ENCODE measurements around the gene ERC1. TPM values are rescaled to one million over a fixed set of nuclear protein-coding genes. Genes with fewer than 3 reads are reported as not detected.
A peak's percentile ranks its signal among the peaks of the same experiment; 100 is the strongest.

ERC1 gene
- total and polyA plus RNA-seq, 2 donors (not counting 1 experiment from before 2014, with no cell fraction given): 19.7 to 34.5 TPM

DNA sequence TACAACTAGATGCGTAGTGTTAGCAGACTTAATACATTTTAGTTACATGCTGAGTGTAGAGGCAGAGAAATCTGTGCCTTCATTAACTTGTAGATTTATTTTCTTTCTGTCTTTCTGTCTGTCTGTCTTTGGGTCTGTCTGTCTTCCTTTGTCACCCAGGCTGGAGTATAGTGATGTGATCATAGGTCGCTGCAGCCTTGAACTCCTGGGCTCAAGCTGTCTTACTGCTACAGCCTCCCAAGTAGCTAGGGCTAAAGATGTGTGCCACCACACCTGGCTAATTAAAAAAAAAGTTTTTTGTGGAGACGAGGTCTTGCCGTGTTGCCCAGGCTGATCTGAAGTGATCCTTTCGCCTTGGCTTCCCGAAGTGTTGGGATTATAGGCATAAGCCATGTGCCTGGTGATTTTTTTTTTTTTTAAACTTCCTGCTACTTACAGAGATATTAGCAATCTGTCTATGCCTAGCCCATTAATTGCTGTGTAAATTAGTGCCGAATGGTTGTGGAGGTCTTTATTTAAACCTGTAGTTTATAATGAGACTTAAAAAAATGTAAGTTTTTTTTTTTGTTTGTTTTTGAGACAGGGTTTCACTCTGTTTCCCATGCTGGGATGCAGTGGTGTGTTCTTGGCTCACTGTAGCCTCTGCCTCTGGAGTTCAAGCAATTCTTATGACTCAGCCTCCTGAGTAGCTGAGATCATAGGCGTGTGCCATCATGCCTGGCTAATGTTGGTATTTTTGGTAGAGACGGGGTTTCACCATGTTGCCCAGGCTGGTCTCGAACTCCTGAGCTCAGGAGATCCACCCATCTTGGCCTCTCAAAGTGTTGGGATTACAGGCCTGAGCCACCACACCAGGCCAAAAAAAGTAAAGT, 22.8 kb downstream of the ERC1 start:
- no peaks in the 10 kb centered on the region for H3K36me3 ChIP-seq (ENCODE audit: control insufficient read depth, insufficient read depth, low read length)
- peak; percentile 85 to 86 for DNase-seq (ENCODE audit: low read depth in 2 of 2)
- no peak overlapping the region for H3K4me2 ChIP-seq (ENCODE audit: extremely low read depth, insufficient read depth, low read length)
- peaks cover 6% of the 10 kb centered on the region for H3K4me1 ChIP-seq (ENCODE audit: control insufficient read depth, extremely low read depth, insufficient read depth, low read length)
- TF ChIP-seq, protein P1, sequence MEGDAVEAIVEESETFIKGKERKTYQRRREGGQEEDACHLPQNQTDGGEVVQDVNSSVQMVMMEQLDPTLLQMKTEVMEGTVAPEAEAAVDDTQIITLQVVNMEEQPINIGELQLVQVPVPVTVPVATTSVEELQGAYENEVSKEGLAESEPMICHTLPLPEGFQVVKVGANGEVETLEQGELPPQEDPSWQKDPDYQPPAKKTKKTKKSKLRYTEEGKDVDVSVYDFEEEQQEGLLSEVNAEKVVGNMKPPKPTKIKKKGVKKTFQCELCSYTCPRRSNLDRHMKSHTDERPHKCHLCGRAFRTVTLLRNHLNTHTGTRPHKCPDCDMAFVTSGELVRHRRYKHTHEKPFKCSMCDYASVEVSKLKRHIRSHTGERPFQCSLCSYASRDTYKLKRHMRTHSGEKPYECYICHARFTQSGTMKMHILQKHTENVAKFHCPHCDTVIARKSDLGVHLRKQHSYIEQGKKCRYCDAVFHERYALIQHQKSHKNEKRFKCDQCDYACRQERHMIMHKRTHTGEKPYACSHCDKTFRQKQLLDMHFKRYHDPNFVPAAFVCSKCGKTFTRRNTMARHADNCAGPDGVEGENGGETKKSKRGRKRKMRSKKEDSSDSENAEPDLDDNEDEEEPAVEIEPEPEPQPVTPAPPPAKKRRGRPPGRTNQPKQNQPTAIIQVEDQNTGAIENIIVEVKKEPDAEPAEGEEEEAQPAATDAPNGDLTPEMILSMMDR (conservative IDR thresholded peaks at IDR 0.05 in 1 of 2, IDR thresholded peaks at IDR 0.05 in 1 of 2; ENCODE audit: low read depth in 1 of 2, low read length in 2 of 2): no peak
- no peak for TF ChIP-seq EZH2 (IDR thresholded peaks at IDR 0.05; ENCODE audit: low read length, missing control alignments)
- no peaks in the 10 kb centered on the region for H3K9me3 ChIP-seq (ENCODE audit: control insufficient read depth, insufficient read depth, low read depth, low read length)
- H3K79me2 ChIP-seq (ENCODE audit: control insufficient read depth, insufficient read depth, low read length): peaks cover 23% of the 10 kb centered on the region
- no peaks in the 10 kb centered on the region for H4K20me1 ChIP-seq (ENCODE audit: control insufficient read depth, extremely low read depth, insufficient read depth, low read length)
- peak overlapping the region; percentile 11 for H3K27ac ChIP-seq (ENCODE audit: insufficient read depth, low read length)
- H3K4me3 ChIP-seq (replicated peaks in 1 of 4; ENCODE audit: control extremely low read depth in 1 of 4, insufficient read depth in 1 of 4, low read depth in 3 of 4, low read length in 4 of 4): no peak overlapping the region
- H2AFZ ChIP-seq (ENCODE audit: low read length): no peak overlapping the region
- no peaks in the 10 kb centered on the region for H3K27me3 ChIP-seq (ENCODE audit: control insufficient read depth, insufficient read depth, low read length)
- H3K9ac ChIP-seq (ENCODE audit: insufficient read depth, low read length): no peak overlapping the region

DNA sequence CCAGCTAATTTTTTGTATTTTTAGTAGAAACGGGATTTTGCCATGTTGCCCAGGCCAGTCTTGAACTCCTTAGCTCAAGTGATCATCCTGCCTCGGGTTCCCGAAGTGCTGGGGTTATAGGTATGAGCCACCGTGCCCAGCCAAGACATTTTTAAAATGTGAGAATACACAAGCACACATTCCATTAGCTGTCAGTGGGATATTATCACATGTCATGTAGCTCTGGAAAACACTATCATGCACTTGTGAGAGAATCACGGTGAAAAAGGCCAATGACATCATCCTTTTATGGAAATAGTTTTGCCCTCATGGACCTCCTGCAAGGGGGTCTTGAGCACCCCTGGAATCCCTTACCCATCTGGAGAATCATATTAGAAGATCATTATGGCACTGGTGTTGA, 28.3 kb downstream of the ERC1 start:
- H2AFZ ChIP-seq (ENCODE audit: low read length): no peak overlapping the region
- H3K36me3 ChIP-seq (ENCODE audit: control insufficient read depth, insufficient read depth, low read length): no peaks in the 10 kb centered on the region
- no peak overlapping the region for H3K4me2 ChIP-seq (ENCODE audit: extremely low read depth, insufficient read depth, low read length)
- DNase-seq (ENCODE audit: low read depth in 2 of 2): no peak
- no peak overlapping the region for H3K4me3 ChIP-seq (replicated peaks in 1 of 4; ENCODE audit: control extremely low read depth in 1 of 4, insufficient read depth in 1 of 4, low read depth in 3 of 4, low read length in 4 of 4)
- no peak for TF ChIP-seq EZH2 (IDR thresholded peaks at IDR 0.05; ENCODE audit: low read length, missing control alignments)
- TF ChIP-seq, protein P1 (conservative IDR thresholded peaks at IDR 0.05 in 1 of 2, IDR thresholded peaks at IDR 0.05 in 1 of 2; ENCODE audit: low read depth in 1 of 2, low read length in 2 of 2): no peak
- H3K4me1 ChIP-seq (ENCODE audit: control insufficient read depth, extremely low read depth, insufficient read depth, low read length): no peaks in the 10 kb centered on the region
- no peaks in the 10 kb centered on the region for H3K9me3 ChIP-seq (ENCODE audit: control insufficient read depth, insufficient read depth, low read depth, low read length)
- no peaks in the 10 kb centered on the region for H4K20me1 ChIP-seq (ENCODE audit: control insufficient read depth, extremely low read depth, insufficient read depth, low read length)
- no peak overlapping the region for H3K9ac ChIP-seq (ENCODE audit: insufficient read depth, low read length)
- peaks cover 20% of the 10 kb centered on the region for H3K79me2 ChIP-seq (ENCODE audit: control insufficient read depth, insufficient read depth, low read length)
- H3K27ac ChIP-seq (ENCODE audit: insufficient read depth, low read length): no peak overlapping the region
- H3K27me3 ChIP-seq (ENCODE audit: control insufficient read depth, insufficient read depth, low read length): no peaks in the 10 kb centered on the region

DNA sequence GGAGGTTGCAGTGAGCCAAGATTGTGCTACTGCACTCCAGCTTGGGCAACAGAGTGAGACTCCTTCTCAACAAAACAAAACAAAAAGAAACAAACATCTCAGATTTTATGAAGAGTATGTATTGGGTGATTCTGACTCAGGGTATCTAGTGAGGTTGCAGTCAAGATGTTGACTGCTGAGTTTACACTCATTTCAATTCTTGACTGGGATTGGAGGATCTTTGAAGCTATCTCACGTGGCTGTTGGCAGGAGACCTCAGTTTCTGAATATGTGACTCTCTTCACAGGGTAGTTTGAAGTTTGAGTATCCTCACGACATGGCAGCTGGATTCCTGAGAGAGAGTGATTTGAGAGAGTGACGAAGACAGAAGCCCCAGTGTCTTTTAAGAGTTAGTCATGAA, 29.4 kb downstream of the ERC1 start:
- no peak overlapping the region for H3K4me3 ChIP-seq (replicated peaks in 1 of 4; ENCODE audit: control extremely low read depth in 1 of 4, insufficient read depth in 1 of 4, low read depth in 3 of 4, low read length in 4 of 4)
- peaks cover 15% of the 10 kb centered on the region for H3K79me2 ChIP-seq (ENCODE audit: control insufficient read depth, insufficient read depth, low read length)
- no peak overlapping the region for H3K4me2 ChIP-seq (ENCODE audit: extremely low read depth, insufficient read depth, low read length)
- H4K20me1 ChIP-seq (ENCODE audit: control insufficient read depth, extremely low read depth, insufficient read depth, low read length): no peaks in the 10 kb centered on the region
- no peak overlapping the region for H2AFZ ChIP-seq (ENCODE audit: low read length)
- no peaks in the 10 kb centered on the region for H3K27me3 ChIP-seq (ENCODE audit: control insufficient read depth, insufficient read depth, low read length)
- H3K36me3 ChIP-seq (ENCODE audit: control insufficient read depth, insufficient read depth, low read length): no peaks in the 10 kb centered on the region
- no peaks in the 10 kb centered on the region for H3K9me3 ChIP-seq (ENCODE audit: control insufficient read depth, insufficient read depth, low read depth, low read length)
- TF ChIP-seq EZH2 (IDR thresholded peaks at IDR 0.05; ENCODE audit: low read length, missing control alignments): no peak
- TF ChIP-seq, protein P1 (conservative IDR thresholded peaks at IDR 0.05 in 1 of 2, IDR thresholded peaks at IDR 0.05 in 1 of 2; ENCODE audit: low read depth in 1 of 2, low read length in 2 of 2): no peak
- H3K9ac ChIP-seq (ENCODE audit: insufficient read depth, low read length): no peak overlapping the region
- H3K27ac ChIP-seq (ENCODE audit: insufficient read depth, low read length): no peak overlapping the region
- no peaks in the 10 kb centered on the region for H3K4me1 ChIP-seq (ENCODE audit: control insufficient read depth, extremely low read depth, insufficient read depth, low read length)
- no peak for DNase-seq (ENCODE audit: low read depth in 2 of 2)
